ENCODE measurements around the gene MT4.

The MT4 gene

DNA sequence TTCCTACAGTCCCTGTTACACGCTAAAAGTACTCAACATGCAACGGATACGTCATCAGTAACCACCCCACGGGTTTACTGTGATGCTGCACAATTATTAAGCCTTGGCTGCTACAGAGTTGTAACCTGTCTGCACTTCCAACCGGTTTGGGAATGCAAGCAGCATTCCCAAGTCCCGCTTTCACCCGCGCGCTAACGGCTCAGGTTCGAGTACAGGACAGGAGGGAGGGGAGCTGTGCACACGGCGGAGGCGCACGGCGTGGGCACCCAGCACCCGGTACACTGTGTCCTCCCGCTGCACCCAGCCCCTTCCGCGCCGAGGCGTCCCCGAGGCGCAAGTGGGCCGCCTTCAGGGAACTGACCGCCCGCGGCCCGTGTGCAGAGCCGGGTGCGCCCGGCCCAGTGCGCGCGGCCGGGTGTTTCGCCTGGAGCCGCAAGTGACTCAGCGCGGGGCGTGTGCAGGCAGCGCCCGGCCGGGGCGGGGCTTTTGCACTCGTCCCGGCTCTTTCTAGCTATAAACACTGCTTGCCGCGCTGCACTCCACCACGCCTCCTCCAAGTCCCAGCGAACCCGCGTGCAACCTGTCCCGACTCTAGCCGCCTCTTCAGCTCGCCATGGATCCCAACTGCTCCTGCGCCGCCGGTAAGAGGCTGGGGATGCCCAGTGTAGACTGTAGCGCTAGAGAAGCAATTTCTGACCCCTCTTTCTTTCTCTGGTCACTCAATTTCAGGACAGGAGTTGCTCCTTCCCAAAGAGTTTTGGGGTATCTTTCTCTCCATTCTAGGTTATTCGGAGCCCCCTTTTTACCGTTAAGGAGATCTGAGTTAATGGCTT is 43.4 kb downstream of the MT4 start, which contains the start of gene MT2A:
MT2A (plus strand) TSS at position 542 of the 833 bp plus-strand sequence; CDS start at position 614, 72 bp downstream.
- Histone ChIP-seq H3K27ac (ENCODE audit: low read depth, low read length) (peak within 1 kb of the TSS; percentile 99), H3K9me3 (ENCODE audit: control insufficient read depth in 5 of 5, low read length in 5 of 5) (no peaks in the 10 kb centered on the region), H3K4me3 (ENCODE audit: low read depth in 1 of 5, low read length in 5 of 5) (peak within 1 kb of the TSS; percentile 87 to 97 (median 91)), H3K9ac (ENCODE audit: low read length in 5 of 5) (peak within 1 kb of the TSS; percentile 86 to 94 (median 90)), H3K4me1 (ENCODE audit: control insufficient read depth in 5 of 5, insufficient read depth in 5 of 5, low read length in 5 of 5) (peaks cover 34 to 66% (median 54%) of the 10 kb centered on the region in 5 donors), H3K36me3 (ENCODE audit: control insufficient read depth in 5 of 5, insufficient read depth in 5 of 5, low read length in 5 of 5) (no peaks in the 10 kb centered on the region), H3K27me3 (ENCODE audit: control insufficient read depth in 5 of 5, insufficient read depth in 4 of 5, low read length in 5 of 5) (no peaks in the 10 kb centered on the region)

GRCh38 chr16:56608876-56609462 is 44.1 kb downstream of the MT4 start:
- H3K9me3 ChIP-seq (ENCODE audit: control insufficient read depth in 5 of 5, low read length in 5 of 5): no peaks in the 10 kb centered on the region
- H3K9ac ChIP-seq (ENCODE audit: low read length in 5 of 5): peak overlapping the region; percentile 73 to 94 (median 89)
- peaks cover 34 to 66% (median 54%) of the 10 kb centered on the region in 5 donors for H3K4me1 ChIP-seq (ENCODE audit: control insufficient read depth in 5 of 5, insufficient read depth in 5 of 5, low read length in 5 of 5)
- peak overlapping the region; percentile 87 to 97 (median 91) for H3K4me3 ChIP-seq (ENCODE audit: low read depth in 1 of 5, low read length in 5 of 5)
- H3K27ac ChIP-seq (ENCODE audit: low read depth, low read length): peak overlapping the region; percentile 99
- H3K27me3 ChIP-seq (ENCODE audit: control insufficient read depth in 5 of 5, insufficient read depth in 4 of 5, low read length in 5 of 5): no peaks in the 10 kb centered on the region
- no peaks in the 10 kb centered on the region for H3K36me3 ChIP-seq (ENCODE audit: control insufficient read depth in 5 of 5, insufficient read depth in 5 of 5, low read length in 5 of 5)

GRCh38 chr16:56609463-56609921 is 44.6 kb downstream of the MT4 start:
- Histone ChIP-seq H3K9me3 (ENCODE audit: control insufficient read depth in 5 of 5, low read length in 5 of 5) (no peaks in the 10 kb centered on the region), H3K9ac (ENCODE audit: low read length in 5 of 5) (peak overlapping the region; percentile 73 to 94 (median 89)), H3K27ac (ENCODE audit: low read depth, low read length) (peak overlapping the region; percentile 99), H3K27me3 (ENCODE audit: control insufficient read depth in 5 of 5, insufficient read depth in 4 of 5, low read length in 5 of 5) (no peaks in the 10 kb centered on the region), H3K36me3 (ENCODE audit: control insufficient read depth in 5 of 5, insufficient read depth in 5 of 5, low read length in 5 of 5) (no peaks in the 10 kb centered on the region), H3K4me3 (ENCODE audit: low read depth in 1 of 5, low read length in 5 of 5) (peak overlapping the region; percentile 87 to 97 (median 91)), H3K4me1 (ENCODE audit: control insufficient read depth in 5 of 5, insufficient read depth in 5 of 5, low read length in 5 of 5) (peaks cover 34 to 66% (median 54%) of the 10 kb centered on the region in 5 donors)

- Histone ChIP-seq H3K27ac (ENCODE audit: low read depth, low read length) (peak overlapping the region; percentile 99), H3K27me3 (ENCODE audit: control insufficient read depth in 5 of 5, insufficient read depth in 4 of 5, low read length in 5 of 5) (no peaks in the 10 kb centered on the region), H3K36me3 (ENCODE audit: control insufficient read depth in 5 of 5, insufficient read depth in 5 of 5, low read length in 5 of 5) (no peaks in the 10 kb centered on the region), H3K4me3 (ENCODE audit: low read depth in 1 of 5, low read length in 5 of 5) (peak overlapping the region; percentile 23 to 97 (median 91)), H3K9ac (ENCODE audit: low read length in 5 of 5) (peak overlapping the region; percentile 14 to 94 (median 89)), H3K9me3 (ENCODE audit: control insufficient read depth in 5 of 5, low read length in 5 of 5) (no peaks in the 10 kb centered on the region), H3K4me1 (ENCODE audit: control insufficient read depth in 5 of 5, insufficient read depth in 5 of 5, low read length in 5 of 5) (peaks cover 34 to 66% (median 54%) of the 10 kb centered on the region in 5 donors)
Measured at GRCh38 chr16:56610017-56610608, 45.2 kb downstream of the MT4 start.

- H3K9ac ChIP-seq (ENCODE audit: low read length in 5 of 5): peak overlapping the region; percentile 14 to 94 (median 73)
- H3K4me3 ChIP-seq (ENCODE audit: low read depth in 1 of 5, low read length in 5 of 5): peak overlapping the region; percentile 23 to 97 (median 91)
- H3K36me3 ChIP-seq (ENCODE audit: control insufficient read depth in 5 of 5, insufficient read depth in 5 of 5, low read length in 5 of 5): no peaks in the 10 kb centered on the region
- H3K9me3 ChIP-seq (ENCODE audit: control insufficient read depth in 5 of 5, low read length in 5 of 5): no peaks in the 10 kb centered on the region
- peak overlapping the region; percentile 99 for H3K27ac ChIP-seq (ENCODE audit: low read depth, low read length)
- no peaks in the 10 kb centered on the region for H3K27me3 ChIP-seq (ENCODE audit: control insufficient read depth in 5 of 5, insufficient read depth in 4 of 5, low read length in 5 of 5)
- peaks cover 34 to 65% (median 54%) of the 10 kb centered on the region in 5 donors for H3K4me1 ChIP-seq (ENCODE audit: control insufficient read depth in 5 of 5, insufficient read depth in 5 of 5, low read length in 5 of 5)
Measured at GRCh38 chr16:56610609-56611111, 45.8 kb downstream of the MT4 start.

DNA sequence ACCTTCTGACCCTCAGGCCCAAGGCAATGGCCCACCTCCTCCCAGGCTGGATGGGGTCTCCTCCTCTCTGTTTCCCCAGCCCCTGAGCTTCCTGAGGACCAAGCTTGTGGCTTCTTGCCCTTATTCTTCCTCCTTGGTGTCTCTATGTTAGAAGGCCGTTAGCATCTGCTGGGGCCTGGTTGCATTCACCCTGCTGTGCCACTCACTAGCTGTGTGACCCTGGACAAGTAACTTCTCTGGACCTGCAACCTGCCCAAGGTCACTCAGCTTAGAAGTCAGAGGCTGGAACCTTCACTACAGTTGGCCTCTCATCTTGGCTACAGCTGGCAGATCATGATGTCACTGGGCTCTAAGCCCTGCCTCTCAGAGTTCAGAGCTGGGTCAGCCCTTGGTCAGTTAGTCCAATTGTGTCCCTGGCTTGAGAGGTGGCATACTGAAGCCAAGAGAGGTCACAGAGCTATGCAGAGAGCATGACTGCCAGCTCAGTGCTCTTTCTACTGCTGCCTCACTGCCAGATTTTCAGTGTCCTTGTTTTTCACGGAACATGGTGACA is 46.5 kb downstream of the MT4 start:
- peak overlapping the region in 3 of 5 donors; percentile 6 to 38 (median 20) for H3K4me3 ChIP-seq (ENCODE audit: low read depth in 1 of 5, low read length in 5 of 5)
- H3K27me3 ChIP-seq (ENCODE audit: control insufficient read depth in 5 of 5, insufficient read depth in 4 of 5, low read length in 5 of 5): no peaks in the 10 kb centered on the region
- no peaks in the 10 kb centered on the region for H3K9me3 ChIP-seq (ENCODE audit: control insufficient read depth in 5 of 5, low read length in 5 of 5)
- H3K27ac ChIP-seq (ENCODE audit: low read depth, low read length): peak overlapping the region; percentile 99
- H3K9ac ChIP-seq (ENCODE audit: low read length in 5 of 5): peak overlapping the region in 3 of 5 donors; percentile 29 to 93 (median 73)
- H3K36me3 ChIP-seq (ENCODE audit: control insufficient read depth in 5 of 5, insufficient read depth in 5 of 5, low read length in 5 of 5): no peaks in the 10 kb centered on the region
- H3K4me1 ChIP-seq (ENCODE audit: control insufficient read depth in 5 of 5, insufficient read depth in 5 of 5, low read length in 5 of 5): peaks cover 29 to 58% (median 48%) of the 10 kb centered on the region in 5 donors

DNA sequence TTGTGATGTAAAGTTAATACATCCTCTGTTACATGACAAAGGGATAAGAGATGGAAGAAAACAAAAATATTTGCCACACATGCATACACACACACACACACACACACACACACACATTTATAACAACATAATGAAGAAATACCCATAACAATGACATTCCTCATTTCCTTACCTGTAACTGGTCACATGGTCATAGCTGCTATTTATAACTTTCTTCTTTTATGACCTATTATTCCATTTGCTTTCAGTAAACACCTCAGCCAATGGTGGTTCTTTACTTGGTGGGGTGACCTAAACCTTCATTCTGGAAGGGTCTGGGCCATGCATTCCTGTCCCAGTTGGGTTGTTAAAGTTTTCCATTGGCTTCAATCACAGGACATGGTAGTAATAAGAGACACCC is 48.8 kb downstream of the MT4 start:
- H3K9ac ChIP-seq (ENCODE audit: low read length in 5 of 5): no peak overlapping the region
- H3K27me3 ChIP-seq (ENCODE audit: control insufficient read depth in 5 of 5, insufficient read depth in 4 of 5, low read length in 5 of 5): no peaks in the 10 kb centered on the region
- H3K4me1 ChIP-seq (ENCODE audit: control insufficient read depth in 5 of 5, insufficient read depth in 5 of 5, low read length in 5 of 5): peaks cover 23 to 57% (median 49%) of the 10 kb centered on the region in 5 donors
- H3K9me3 ChIP-seq (ENCODE audit: control insufficient read depth in 5 of 5, low read length in 5 of 5): no peaks in the 10 kb centered on the region
- H3K27ac ChIP-seq (ENCODE audit: low read depth, low read length): no peak overlapping the region
- no peaks in the 10 kb centered on the region for H3K36me3 ChIP-seq (ENCODE audit: control insufficient read depth in 5 of 5, insufficient read depth in 5 of 5, low read length in 5 of 5)
- no peak overlapping the region for H3K4me3 ChIP-seq (ENCODE audit: low read depth in 1 of 5, low read length in 5 of 5)

DNA sequence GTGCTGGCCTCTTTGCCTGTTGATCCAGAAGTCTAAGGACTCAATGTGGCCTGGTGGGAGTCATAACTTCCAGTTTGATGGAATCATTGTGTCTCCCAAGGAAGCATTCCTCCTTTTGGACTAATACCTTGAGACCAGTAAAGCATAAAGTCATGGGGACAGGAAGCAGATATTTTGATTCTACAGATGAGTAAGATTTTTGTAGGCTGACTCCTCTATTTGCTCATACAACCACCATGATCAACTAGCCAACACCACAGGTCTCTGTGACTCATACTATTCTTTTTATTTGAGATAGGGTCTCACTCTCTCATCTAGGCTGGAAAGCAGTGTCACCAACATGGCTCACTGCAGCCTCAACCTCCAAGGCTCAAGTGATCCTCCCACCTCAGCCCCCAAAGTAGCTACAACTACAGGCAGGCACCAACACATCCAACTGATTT is 49.7 kb downstream of the MT4 start:
- H3K27ac ChIP-seq (ENCODE audit: low read depth, low read length): no peak overlapping the region
- H3K4me3 ChIP-seq (ENCODE audit: low read depth in 1 of 5, low read length in 5 of 5): no peak overlapping the region
- peaks cover 21 to 51% (median 40%) of the 10 kb centered on the region in 5 donors for H3K4me1 ChIP-seq (ENCODE audit: control insufficient read depth in 5 of 5, insufficient read depth in 5 of 5, low read length in 5 of 5)
- no peaks in the 10 kb centered on the region for H3K9me3 ChIP-seq (ENCODE audit: control insufficient read depth in 5 of 5, low read length in 5 of 5)
- H3K9ac ChIP-seq (ENCODE audit: low read length in 5 of 5): no peak overlapping the region
- H3K36me3 ChIP-seq (ENCODE audit: control insufficient read depth in 5 of 5, insufficient read depth in 5 of 5, low read length in 5 of 5): no peaks in the 10 kb centered on the region
- H3K27me3 ChIP-seq (ENCODE audit: control insufficient read depth in 5 of 5, insufficient read depth in 4 of 5, low read length in 5 of 5): no peaks in the 10 kb centered on the region

DNA sequence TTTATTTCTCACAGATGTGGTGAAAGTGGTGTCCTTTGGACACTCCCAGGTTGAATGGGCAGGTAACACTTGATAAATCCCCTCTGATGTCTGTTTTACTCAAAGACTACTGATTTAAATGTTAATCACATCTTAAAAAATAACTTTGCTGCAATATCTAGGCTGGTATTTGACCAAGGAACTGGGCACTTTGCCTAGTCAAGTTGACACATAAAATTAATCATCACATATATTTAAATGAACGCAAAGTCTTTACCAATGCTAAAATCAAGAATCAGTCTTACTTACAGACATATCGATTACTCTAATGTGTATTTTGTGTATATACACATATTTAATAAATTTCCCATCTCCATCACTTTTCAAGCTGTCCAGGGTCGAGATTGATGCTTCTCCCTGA is 50.5 kb downstream of the MT4 start:
- H3K4me1 ChIP-seq (ENCODE audit: control insufficient read depth in 5 of 5, insufficient read depth in 5 of 5, low read length in 5 of 5): peaks cover 17 to 44% (median 38%) of the 10 kb centered on the region in 5 donors
- no peaks in the 10 kb centered on the region for H3K36me3 ChIP-seq (ENCODE audit: control insufficient read depth in 5 of 5, insufficient read depth in 5 of 5, low read length in 5 of 5)
- no peak overlapping the region for H3K4me3 ChIP-seq (ENCODE audit: low read depth in 1 of 5, low read length in 5 of 5)
- no peaks in the 10 kb centered on the region for H3K9me3 ChIP-seq (ENCODE audit: control insufficient read depth in 5 of 5, low read length in 5 of 5)
- no peak overlapping the region for H3K9ac ChIP-seq (ENCODE audit: low read length in 5 of 5)
- no peaks in the 10 kb centered on the region for H3K27me3 ChIP-seq (ENCODE audit: control insufficient read depth in 5 of 5, insufficient read depth in 4 of 5, low read length in 5 of 5)
- no peak overlapping the region for H3K27ac ChIP-seq (ENCODE audit: low read depth, low read length)
